Muscle layer of duodenum (tissue), 2 donors: ENCODE data around the gene EGLN3.

ENCODE experiments used
- H3K27ac ChIP-seq: one replicate; pipeline ENCODE4 v1.7.0; 2013; ENCODE audit warnings: mild to moderate bottlenecking, low read length
- H3K27me3 ChIP-seq: one replicate; pipeline ENCODE4 v1.7.0; 2013; ENCODE audit warnings: low read depth, mild to moderate bottlenecking, control low read depth, low read length
- H3K36me3 ChIP-seq, 2 donors: one replicate each; pipeline ENCODE4 v1.7.0; 2013; ENCODE audit warnings: low read length in 2 of 2, control low read depth in 1 of 2, mild to moderate bottlenecking in 1 of 2; ENCODE audit not compliant: insufficient read depth in 2 of 2, control insufficient read depth in 1 of 2
- H3K4me1 ChIP-seq, 2 donors: one replicate each; pipeline ENCODE4 v1.7.0; 2013; ENCODE audit warnings: low read length in 2 of 2, mild to moderate bottlenecking in 2 of 2, control low read depth in 1 of 2, moderate library complexity in 1 of 2; ENCODE audit not compliant: insufficient read depth in 2 of 2, control insufficient read depth in 1 of 2
- H3K4me3 ChIP-seq, 2 donors: one replicate each; pipeline ENCODE4 v1.7.0; 2013; ENCODE audit warnings: low read length in 2 of 2, low read depth in 1 of 2, mild to moderate bottlenecking in 1 of 2
- H3K9me3 ChIP-seq, 2 donors: one replicate each; pipeline ENCODE4 v1.7.0; 2013; ENCODE audit warnings: low read length in 2 of 2, control low read depth in 1 of 2, mild to moderate bottlenecking in 1 of 2; ENCODE audit not compliant: control insufficient read depth in 1 of 2
- donor health status: healthy.

EGLN3 gene

GRCh38 chr14:33950320-33951182 is at the start of gene EGLN3:
Gene EGLN3, minus strand, starts transcription at chr14:33951074. Its CDS starts 322 bp downstream, at chr14:33950752.
- Histone ChIP-seq H3K36me3 (no peaks in the 10 kb centered on the region), H3K27me3 (no peaks in the 10 kb centered on the region)

DNA sequence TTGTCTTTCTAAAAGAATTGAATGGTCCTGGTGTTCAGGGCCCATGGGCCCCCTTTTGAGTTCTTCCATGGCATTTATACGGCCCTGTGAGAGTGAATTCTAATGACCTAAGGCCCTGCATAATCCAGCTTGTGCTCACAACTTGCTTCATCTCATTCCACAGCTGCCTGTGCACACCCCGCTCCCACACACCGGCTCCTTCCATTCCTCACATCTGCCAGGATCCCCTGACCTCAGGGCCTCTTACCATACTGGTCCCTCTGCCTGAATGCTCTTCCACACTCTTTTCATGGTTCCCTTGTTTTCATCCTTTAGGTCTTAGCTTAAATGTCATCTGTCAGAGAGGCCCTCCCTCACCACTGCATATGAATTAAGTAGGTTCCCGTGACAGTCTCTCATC is 49.5 kb upstream of the EGLN3 start:
- H3K4me3 ChIP-seq, result no peak overlapping the region
- no peak overlapping the region for H3K27ac ChIP-seq
- H3K9me3 ChIP-seq, result no peaks in the 10 kb centered on the region
- no peaks in the 10 kb centered on the region for H3K4me1 ChIP-seq
- H3K27me3 ChIP-seq, result no peaks in the 10 kb centered on the region
- H3K36me3 ChIP-seq, result no peaks in the 10 kb centered on the region

More at GRCh38 chr14:33950320-33951182, at the start of gene EGLN3:
- H3K27ac ChIP-seq, result peak within 1 kb of the TSS; percentile 76
- H3K9me3 ChIP-seq, result no peaks in the 10 kb centered on the region
- peaks cover 15 to 20% of the 10 kb centered on the region in 2 donors for H3K4me1 ChIP-seq
- peak within 1 kb of the TSS; percentile 88 to 89 for H3K4me3 ChIP-seq

DNA sequence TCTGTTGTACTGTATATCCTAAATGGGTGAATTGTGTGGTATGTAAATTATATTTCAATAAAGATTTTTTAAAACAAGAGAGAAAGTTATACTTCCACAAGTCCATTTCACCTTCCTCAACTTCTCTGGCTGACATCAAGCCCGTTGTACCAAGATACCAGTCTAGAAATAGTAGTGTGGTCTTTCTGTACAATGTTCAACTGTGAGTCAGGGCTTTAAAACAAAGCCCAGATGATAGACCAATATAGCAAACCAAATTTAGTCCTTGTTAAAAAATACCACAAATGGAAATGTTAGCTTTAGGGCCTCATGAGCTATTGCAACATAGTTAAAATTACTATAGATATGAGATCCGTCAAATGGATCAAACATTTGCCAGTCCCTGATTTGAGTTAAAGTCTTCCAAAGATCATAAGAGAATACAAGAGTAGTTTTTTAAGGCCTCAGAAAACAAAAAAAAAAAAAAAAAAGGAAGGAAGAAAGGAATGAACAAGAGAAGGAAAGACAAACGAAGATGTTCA is 49.0 kb upstream of the EGLN3 start:
- H3K27ac ChIP-seq, result no peak overlapping the region
- H3K4me1 ChIP-seq, result no peaks in the 10 kb centered on the region
- no peaks in the 10 kb centered on the region for H3K36me3 ChIP-seq
- no peaks in the 10 kb centered on the region for H3K9me3 ChIP-seq
- no peak overlapping the region for H3K4me3 ChIP-seq
- no peaks in the 10 kb centered on the region for H3K27me3 ChIP-seq

DNA sequence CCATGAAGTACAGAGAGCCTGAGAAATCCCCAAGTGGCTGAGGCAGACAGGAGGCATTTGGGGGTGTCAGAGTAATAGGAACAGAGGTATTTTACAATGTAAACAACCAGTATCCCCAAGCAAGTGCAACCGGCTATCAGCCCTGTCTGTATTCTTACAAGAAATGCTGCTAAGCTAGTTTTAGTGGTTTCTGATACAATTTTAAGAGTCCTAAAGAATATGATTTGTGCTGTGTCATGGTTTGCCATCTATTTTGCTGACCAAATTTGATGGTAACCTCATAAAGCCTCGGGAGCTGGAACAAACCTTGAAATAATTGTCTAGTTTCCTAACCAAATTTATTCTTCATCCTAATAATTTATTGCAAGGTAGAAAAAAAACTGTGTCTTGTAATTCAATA is 46.7 kb upstream of the EGLN3 start:
- H3K4me1 ChIP-seq, result no peaks in the 10 kb centered on the region
- no peak overlapping the region for H3K4me3 ChIP-seq
- no peaks in the 10 kb centered on the region for H3K36me3 ChIP-seq
- H3K9me3 ChIP-seq, result no peaks in the 10 kb centered on the region
- no peaks in the 10 kb centered on the region for H3K27me3 ChIP-seq
- H3K27ac ChIP-seq, result no peak overlapping the region

- Histone ChIP-seq H3K4me1 (no peaks in the 10 kb centered on the region), H3K4me3 (no peak overlapping the region), H3K27ac (no peak overlapping the region), H3K36me3 (no peaks in the 10 kb centered on the region), H3K9me3 (no peaks in the 10 kb centered on the region), H3K27me3 (no peaks in the 10 kb centered on the region)
Observed at GRCh38 chr14:33996462-33996861, 45.6 kb upstream of the EGLN3 start.

DNA sequence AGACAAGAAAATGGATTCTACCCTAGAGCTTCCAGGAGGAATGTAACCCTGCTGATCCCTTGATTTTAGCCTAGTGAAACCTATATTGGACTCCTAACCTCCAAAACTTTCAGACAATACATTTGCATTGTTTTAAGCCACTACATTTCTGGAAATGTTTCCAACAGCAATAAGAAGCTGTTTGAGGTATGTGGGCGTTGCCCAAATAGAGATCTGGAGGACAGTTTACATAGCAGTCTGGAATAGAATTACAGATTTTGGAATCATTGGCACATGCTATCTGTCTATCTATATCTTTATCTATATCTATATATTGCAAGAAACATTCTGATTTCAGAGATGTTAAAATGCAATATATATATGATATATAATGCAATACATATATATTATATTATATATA is 42.4 kb upstream of the EGLN3 start:
- H3K4me3 ChIP-seq, result no peak overlapping the region
- no peaks in the 10 kb centered on the region for H3K27me3 ChIP-seq
- H3K9me3 ChIP-seq, result no peaks in the 10 kb centered on the region
- H3K36me3 ChIP-seq, result no peaks in the 10 kb centered on the region
- H3K4me1 ChIP-seq, result peaks cover 0 to 7% of the 10 kb centered on the region in 2 donors
- H3K27ac ChIP-seq, result no peak overlapping the region

DNA sequence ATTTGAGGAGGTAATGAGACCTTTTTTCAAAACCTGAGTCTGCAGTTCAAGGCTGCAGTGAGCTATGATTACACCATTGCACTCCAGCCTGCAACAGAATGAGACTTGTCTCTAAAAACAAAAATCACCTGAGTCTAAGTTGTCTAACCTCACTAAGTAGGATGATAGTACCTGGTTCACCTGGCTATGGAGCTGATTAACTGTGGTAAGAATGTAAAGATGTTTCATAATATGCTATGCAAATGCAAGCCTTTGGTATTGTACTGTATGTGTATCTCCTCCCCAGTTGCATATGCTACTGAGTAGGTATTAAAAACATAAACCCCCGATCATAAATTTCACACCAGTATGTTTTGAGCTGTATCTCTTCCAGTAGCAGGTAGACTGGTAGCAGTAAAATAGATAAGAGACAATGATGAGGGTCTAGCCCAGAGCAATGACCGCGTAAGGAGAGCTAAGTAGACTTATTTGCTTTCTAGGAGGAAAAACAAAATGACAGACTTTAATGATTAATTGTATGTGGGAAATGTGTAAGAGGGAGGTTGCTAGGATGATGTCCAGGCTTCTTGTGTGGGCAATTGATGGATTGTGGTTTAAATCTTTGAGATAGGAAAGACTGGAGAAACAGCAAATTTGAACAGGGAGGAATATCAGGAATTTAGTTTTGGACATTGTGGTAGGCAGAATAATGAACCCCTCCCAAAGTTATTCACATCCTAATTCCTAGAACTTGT is 41.6 kb upstream of the EGLN3 start:
- Histone ChIP-seq H3K27me3 (no peaks in the 10 kb centered on the region), H3K9me3 (no peaks in the 10 kb centered on the region), H3K4me3 (no peak overlapping the region), H3K27ac (no peak overlapping the region), H3K4me1 (peaks cover 0 to 7% of the 10 kb centered on the region in 2 donors), H3K36me3 (no peaks in the 10 kb centered on the region)

DNA sequence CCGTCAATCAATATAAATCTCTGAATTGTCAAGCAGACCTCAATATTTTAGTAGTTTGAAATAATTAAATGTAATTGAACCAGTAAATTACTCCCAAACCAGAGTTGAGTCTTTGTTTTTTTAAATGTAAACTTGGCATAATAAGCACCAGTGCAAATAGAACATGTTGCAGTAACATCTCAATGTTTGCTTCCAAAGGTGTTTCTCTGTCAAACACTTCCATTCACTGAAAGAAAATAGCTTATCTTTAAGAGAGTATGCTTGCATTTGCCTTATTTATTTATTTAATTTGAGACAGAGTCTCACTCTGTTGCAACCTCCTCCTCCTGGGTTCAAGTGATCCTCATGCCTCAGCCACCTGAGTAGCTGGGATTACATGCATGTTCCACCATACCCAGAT is 39.9 kb upstream of the EGLN3 start:
- Histone ChIP-seq H3K27ac (no peak overlapping the region), H3K4me1 (peaks cover 0 to 7% of the 10 kb centered on the region in 2 donors), H3K27me3 (no peaks in the 10 kb centered on the region), H3K4me3 (no peak overlapping the region), H3K36me3 (no peaks in the 10 kb centered on the region), H3K9me3 (no peaks in the 10 kb centered on the region)

DNA sequence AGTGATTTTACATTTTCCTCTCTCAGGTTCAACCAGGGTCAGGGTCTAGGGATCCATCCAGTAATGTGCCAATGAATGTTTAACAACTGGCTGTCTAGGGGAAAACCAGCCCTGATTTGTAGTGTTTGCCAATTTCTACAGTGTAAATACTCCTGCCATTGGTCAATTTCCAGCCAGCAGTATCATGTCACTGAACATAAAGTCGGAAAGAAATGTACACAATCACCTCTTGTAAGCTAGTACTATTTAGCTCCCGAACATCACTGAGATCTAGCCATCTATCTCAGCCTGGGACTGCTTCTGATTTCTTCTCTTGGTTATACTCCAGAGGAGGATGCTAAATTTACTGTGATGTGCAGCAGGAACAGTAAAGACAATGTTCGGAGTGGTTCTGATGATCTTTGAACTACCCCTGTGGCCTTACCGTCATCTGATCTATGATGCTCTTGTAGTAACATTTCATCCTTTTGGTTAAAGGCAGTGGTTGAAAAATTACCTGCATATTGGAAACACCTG is 36.7 kb upstream of the EGLN3 start:
- Histone ChIP-seq H3K4me3 (no peak overlapping the region), H3K27me3 (no peaks in the 10 kb centered on the region), H3K4me1 (peaks cover 0 to 7% of the 10 kb centered on the region in 2 donors), H3K9me3 (no peaks in the 10 kb centered on the region), H3K36me3 (no peaks in the 10 kb centered on the region), H3K27ac (peak overlapping the region; percentile 65)

DNA sequence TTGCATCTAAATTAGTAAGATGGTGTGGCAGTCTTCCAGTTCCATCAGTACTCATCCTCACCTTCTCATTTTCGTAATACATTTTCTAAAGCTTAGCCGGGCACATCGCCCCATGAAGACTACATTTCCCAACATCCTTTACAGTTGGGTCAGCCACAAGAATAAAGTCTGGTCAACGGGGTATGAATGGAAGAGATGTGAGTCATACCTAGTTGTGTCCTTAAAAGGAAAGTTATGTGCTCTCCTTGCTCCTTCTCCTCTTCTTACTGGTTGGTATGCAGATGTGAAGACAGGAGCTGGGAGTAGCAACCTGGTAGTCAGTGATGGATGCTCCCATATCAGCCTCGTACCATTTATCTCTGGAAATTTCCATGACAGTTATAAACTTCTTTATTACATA is 35.9 kb upstream of the EGLN3 start:
- Histone ChIP-seq H3K27ac (peak overlapping the region; percentile 65), H3K9me3 (no peaks in the 10 kb centered on the region), H3K27me3 (no peaks in the 10 kb centered on the region)

DNA sequence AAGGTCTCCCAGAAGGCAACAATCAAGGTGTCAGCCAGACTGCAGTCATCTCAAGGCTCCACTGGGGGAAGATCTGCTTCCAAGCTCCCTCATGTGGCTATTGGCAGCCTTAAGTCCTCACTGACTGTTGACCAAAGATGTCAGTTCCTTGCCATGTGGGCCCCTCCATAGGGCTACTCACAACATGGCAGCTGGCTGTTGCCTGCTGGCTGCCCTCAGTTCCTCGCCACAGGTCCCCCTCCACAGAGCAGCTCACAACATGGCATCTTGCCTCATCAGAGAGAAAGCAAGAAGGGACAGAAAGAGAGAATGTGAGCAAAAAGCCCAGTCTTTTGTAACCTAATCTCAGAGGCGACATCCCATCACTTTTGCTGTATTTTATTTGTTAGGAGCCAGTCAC is 34.4 kb upstream of the EGLN3 start:
- no peak overlapping the region for H3K4me3 ChIP-seq
- no peaks in the 10 kb centered on the region for H3K27me3 ChIP-seq
- no peak overlapping the region for H3K27ac ChIP-seq
- no peaks in the 10 kb centered on the region for H3K36me3 ChIP-seq
- H3K9me3 ChIP-seq, result no peaks in the 10 kb centered on the region
- peaks cover 0 to 5% of the 10 kb centered on the region in 2 donors for H3K4me1 ChIP-seq

More for the DNA sequence above, 35.9 kb upstream of the EGLN3 start:
- H3K36me3 ChIP-seq, result no peaks in the 10 kb centered on the region
- no peak overlapping the region for H3K4me3 ChIP-seq
- H3K4me1 ChIP-seq, result peaks cover 0 to 7% of the 10 kb centered on the region in 2 donors
